Occipital lobe (tissue), 2 donors: ENCODE data around the gene INPP5J. TPM values are rescaled to one million over a fixed set of nuclear protein-coding genes. Genes with fewer than 3 reads are reported as not detected.
"Not testable (repeated sequence)": the region's sequence is repeated elsewhere in the genome, so short reads cannot be mapped to it uniquely, and the experiment has no call there.

Experiments used
- DNase-seq: peaks from one replicate; lab custom pipeline; 2025; lab: John Stamatoyannopoulos, UW
- total RNA-seq: library from RNA; depleted of rRNA; stranded (reverse); fragments of >200 nt; gene quantifications from one replicate; pipeline ENCODE4 v1.2.3, GENCODE V29; 2014

The INPP5J gene
- total RNA-seq, 1 donor from 2014 or later: 0.78 TPM

DNA sequence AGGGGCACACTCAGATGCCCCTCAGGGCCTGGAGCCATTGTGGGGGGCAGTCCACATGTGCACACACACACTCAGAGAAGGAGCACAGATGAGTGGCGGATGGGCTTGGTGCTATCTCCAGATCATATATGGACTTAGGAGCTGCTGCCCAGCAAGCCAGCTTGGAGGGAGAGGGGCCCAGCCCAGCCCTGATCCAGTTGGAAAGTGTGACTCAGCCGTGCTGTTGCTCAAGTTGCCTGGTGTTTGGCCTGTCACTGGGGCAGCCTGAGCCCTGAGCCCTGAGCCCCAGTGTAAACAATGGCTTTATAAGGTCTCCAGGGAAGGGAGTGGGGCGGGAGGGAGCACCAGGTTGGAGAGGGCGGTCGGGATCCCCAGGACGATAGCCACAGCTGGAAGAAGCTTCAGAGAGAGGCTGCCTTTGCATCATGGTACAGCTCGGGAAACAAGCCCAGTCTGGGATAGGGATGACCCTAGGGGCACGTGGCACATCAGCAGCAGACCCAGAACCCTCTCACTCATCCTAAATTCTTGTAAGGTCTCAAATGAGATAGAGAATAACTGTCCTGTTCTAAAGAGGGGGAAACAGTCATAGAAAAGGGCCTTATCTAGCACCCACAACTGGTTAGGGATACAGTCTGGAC is 20.2 kb upstream of the INPP5J start:
- DNase-seq: no peak

GRCh38 chr22:31103111-31103510 is 19.7 kb upstream of the INPP5J start:
- no peak for DNase-seq

DNA sequence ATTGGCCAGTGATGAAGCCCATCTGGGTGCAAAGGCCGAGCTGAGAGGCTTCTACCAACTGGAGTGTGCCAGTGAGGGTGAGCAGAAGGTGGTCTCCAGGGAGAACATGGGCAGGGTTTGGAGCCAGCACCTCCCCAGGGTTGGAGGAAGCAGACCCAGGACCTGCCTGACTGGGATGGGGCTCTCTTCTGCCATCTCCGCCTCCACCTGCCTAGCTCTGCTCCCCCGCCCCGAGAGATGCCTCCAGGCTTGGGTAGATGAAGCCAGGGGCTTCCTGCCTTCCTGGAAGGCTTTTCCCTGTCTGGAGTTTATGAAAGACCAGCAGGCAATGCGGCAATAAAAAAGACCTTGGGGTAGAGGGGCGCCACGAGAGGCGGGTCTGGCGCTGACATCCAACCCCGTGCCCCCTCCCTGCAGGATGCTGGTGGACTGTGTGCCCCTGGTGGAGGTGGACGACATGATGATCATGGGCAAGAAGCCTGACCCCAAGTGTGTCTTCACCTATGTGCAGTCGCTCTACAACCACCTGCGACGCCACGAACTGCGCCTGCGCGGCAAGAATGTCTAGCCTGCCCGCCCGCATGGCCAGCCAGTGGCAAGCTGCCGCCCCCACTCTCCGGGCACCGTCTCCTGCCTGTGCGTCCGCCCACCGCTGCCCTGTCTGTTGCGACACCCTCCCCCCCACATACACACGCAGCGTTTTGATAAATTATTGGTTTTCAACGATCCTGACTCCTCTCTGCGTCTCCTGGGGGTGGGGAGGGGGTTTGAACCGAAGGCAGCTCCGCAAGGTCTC is 18.7 kb upstream of the INPP5J start:
- no peak for DNase-seq

GRCh38 chr22:31104869-31105268 is 17.9 kb upstream of the INPP5J start:
- DNase-seq: no peak

DNA sequence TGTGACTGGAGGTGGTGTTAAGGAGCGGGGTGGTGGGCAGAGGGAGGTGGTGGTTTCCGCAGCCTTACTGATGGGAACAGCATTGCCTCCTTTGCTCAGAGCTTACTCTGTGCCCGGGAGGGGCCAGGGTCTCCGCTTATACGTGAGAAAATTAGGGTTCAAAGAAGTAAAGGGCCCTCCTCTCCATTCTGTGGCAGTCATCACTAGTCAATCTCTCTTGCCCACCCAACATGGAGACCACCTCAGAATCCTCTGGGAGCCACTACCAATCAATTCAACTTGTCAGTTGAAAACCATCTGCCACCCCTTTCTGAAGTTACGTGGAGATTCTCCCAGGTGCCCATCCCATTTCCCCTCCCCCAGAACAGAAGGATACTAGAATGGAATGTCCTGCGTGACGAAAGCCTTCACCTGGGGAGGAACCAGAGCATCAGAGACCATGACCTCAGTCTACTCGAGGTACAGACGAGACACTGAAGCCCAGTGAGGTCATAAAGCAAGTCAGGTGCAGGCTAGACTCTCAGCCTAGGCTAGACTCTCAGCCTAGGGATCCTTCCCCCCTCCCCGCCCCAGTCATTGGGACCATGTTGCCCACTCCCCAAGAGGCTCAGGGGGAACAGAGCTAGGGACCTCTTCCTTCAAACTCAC is 17.4 kb upstream of the INPP5J start:
- no peak for DNase-seq

GRCh38 chr22:31106001-31106571 is 16.7 kb upstream of the INPP5J start:
- DNase-seq: no peak

DNA sequence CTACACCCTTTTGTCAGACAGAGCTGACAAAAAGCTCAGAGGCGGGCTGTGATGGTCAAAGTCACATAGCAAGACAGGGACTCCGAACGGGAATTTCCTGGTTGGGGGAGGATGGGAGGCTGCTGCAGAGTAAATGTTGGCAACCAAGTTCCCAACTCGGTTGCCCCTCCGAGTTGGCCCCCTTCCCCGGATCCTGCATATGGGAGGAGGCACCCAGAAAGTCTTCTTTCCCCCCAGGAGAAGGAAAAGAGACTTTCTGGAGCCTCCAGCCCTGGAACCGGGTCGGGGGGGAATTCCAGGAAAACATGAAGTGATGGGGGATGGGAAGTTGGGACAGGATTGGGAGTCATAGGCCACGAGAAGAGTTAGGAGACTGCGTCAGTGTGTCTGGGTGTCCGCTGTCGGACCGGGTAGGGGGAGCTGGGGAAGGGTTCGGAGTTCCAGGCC is 16.0 kb upstream of the INPP5J start:
- DNase-seq: no peak

- DNase-seq: peak; percentile 97
Observed at GRCh38 chr22:31107178-31107893, 15.4 kb upstream of the INPP5J start, which contains the start of gene SELENOM. TSS of gene SELENOM (minus strand) at chr22:31107568. CDS start at chr22:31107505, 63 bp downstream.

DNA sequence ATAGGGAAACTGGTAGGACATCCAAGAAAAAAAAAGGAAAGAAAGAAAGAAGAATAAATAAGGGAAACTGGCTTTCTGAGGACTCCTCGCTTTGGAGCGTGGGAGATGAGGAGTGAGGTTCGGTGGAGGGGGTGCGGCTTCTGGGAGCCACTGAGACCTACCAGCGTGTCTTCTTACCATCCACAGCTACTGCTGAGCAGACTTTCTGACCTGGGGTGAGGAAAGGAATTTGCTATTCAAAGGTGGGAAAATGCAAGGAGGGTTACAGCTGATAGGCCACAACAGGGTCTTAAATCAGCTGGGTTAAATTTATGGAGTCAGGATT is 14.9 kb upstream of the INPP5J start:
- no peak for DNase-seq

GRCh38 chr22:31112547-31113091 is 10.1 kb upstream of the INPP5J start:
- not testable (repeated sequence) for DNase-seq

GRCh38 chr22:31118046-31118820 is 4.5 kb upstream of the INPP5J start:
- DNase-seq: no peak

GRCh38 chr22:31119026-31119717 is 3.6 kb upstream of the INPP5J start:
- no peak for DNase-seq

- no peak for DNase-seq
Observed at GRCh38 chr22:31120230-31120629, 2.5 kb upstream of the INPP5J start.

- no peak for DNase-seq
Observed at GRCh38 chr22:31120642-31121041, 2.1 kb upstream of the INPP5J start.

GRCh38 chr22:31121403-31121802 is 1.4 kb upstream of the INPP5J start:
- DNase-seq: no peak

DNA sequence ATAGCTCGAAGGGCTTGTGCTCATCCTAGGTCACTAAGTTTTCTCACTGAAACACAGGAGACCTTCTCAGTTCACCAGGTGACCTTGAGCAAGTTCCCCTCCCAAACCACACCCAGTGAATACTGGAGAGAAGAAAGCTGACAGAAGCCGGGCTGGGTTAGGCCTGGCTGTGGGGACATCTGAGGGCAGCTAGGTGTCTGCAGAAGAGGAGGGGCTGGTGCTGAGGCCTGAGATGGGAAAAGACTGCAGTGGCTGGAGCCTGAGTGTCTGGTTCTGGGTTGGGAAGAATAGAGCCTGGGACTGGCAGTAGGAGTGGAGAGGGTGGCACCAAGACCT is 602 bp upstream of the INPP5J start:
- no peak for DNase-seq

DNA sequence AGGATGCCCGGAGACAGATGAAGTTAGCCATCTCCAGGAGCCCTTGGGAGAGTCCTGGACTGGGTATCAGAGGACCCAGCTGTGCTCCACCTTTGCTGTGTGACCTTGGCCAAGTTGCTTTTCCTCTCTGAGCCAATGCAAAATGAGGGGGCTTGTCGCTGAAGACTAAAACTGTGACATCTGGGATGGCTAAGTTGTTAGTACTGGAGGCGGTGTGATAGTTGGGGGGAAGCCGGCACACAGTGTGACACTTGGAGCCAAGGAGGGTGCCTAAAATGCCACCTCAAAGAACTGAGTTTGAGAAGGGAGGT is 481 bp downstream of the INPP5J start:
- no peak for DNase-seq

- DNase-seq: no peak
Observed at GRCh38 chr22:31124290-31124689, 1.5 kb downstream of the INPP5J start.

DNA sequence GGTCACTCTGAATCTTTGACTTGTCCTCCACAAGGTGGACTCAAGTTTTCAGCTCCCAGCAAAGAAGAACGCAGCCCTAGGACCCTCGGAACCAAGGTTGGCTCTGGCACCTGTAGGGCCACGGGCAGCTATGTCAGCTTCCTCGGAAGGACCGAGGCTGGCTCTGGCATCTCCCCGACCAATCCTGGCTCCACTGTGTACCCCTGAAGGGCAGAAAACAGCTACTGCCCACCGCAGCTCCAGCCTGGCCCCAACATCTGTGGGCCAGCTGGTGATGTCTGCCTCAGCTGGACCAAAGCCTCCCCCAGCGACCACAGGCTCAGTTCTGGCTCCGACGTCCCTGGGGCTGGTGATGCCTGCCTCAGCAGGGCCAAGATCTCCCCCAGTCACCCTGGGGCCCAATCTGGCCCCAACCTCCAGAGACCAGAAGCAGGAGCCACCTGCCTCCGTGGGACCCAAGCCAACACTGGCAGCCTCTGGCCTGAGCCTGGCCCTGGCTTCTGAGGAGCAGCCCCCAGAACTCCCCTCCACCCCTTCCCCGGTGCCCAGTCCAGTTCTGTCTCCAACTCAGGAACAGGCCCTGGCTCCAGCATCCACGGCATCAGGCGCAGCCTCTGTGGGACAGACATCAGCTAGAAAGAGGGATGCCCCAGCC is 2.2 kb downstream of the INPP5J start:
- no peak for DNase-seq
